PC-9 (cell line): ENCODE results near the gene DTX4. TPM values are rescaled to one million over a fixed set of nuclear protein-coding genes. Genes with fewer than 3 reads are reported as not detected.

ENCODE experiments used
- BruUV-seq: library from RNA; stranded (reverse); fragments of 400-500 nt; replicated peaks from 2 replicates; lab custom pipeline; 2021; lab: Mats Ljungman, UMichigan
- CTCF ChIA-PET: fragments of 300-600 bp; sonication (Branson Sonifier 250); formaldehyde crosslinking; loops from one replicate; lab custom pipeline; 2022; ENCODE audit warnings: antibody characterized with exemption; lab: Charles Lee
- POLR2A ChIA-PET: fragments of 300-600 bp; sonication (Branson Sonifier 250); formaldehyde crosslinking; loops from one replicate; lab custom pipeline; 2022; ENCODE audit warnings: antibody characterized with exemption; ENCODE audit not compliant: unreplicated experiment; lab: Charles Lee
- DNase-seq, 2 experiments: peaks; one replicate each; pipeline versions ENCODE4 v3.0.0 to v3.0.0-alpha.2; 2015 to 2022; ENCODE audit warnings: mixed read lengths in 1 of 2
- H2AFZ ChIP-seq: fragments of 200-600 bp; sonication (generic); 2 replicates; pipeline ENCODE4 v1.8.1; 2017; ENCODE audit warnings: antibody characterized with exemption
- H3F3A ChIP-seq: fragments of 200-600 bp; sonication (generic); 2 replicates; pipeline ENCODE4 v1.8.1; 2017; ENCODE audit warnings: antibody characterized with exemption, mild to moderate bottlenecking, low read depth; ENCODE audit not compliant: insufficient read depth
- H3K27ac ChIP-seq: fragments of 200-600 bp; sonication (generic); 2 replicates; pipeline ENCODE4 v1.6.1; 2016; ENCODE audit warnings: mixed run types
- H3K27me3 ChIP-seq: fragments of 200-600 bp; sonication (generic); 2 replicates; pipeline ENCODE4 v1.6.1; 2016; ENCODE audit warnings: low read depth, mixed run types; ENCODE audit not compliant: insufficient read depth
- H3K36me3 ChIP-seq: fragments of 200-600 bp; sonication (generic); 2 replicates; pipeline ENCODE4 v1.6.1; 2016; ENCODE audit warnings: low read depth, mixed run types
- H3K4me1 ChIP-seq: fragments of 200-600 bp; sonication (generic); replicated peaks from 2 replicates; pipeline ENCODE4 v1.6.1; 2016; ENCODE audit warnings: mixed run types; ENCODE audit not compliant: insufficient read depth
- H3K4me2 ChIP-seq: fragments of 200-600 bp; sonication (generic); 2 replicates; pipeline ENCODE4 v1.6.1; 2017; ENCODE audit warnings: mixed run types
- H3K4me3 ChIP-seq: fragments of 200-600 bp; sonication (generic); 2 replicates; pipeline ENCODE4 v1.6.1; 2016; ENCODE audit warnings: mixed run types
- H3K79me2 ChIP-seq: fragments of 200-600 bp; sonication (generic); 2 replicates; pipeline ENCODE4 v1.6.1; 2017; ENCODE audit warnings: low read depth, mixed run types
- H3K9me2 ChIP-seq: fragments of 200-600 bp; sonication (generic); 2 replicates; pipeline ENCODE4 v1.8.1; 2017; ENCODE audit warnings: mild to moderate bottlenecking; ENCODE audit not compliant: insufficient read depth
- H3K9me3 ChIP-seq: fragments of 200-600 bp; sonication (generic); 2 replicates; pipeline ENCODE4 v1.8.1; 2016; ENCODE audit warnings: low read depth; ENCODE audit not compliant: insufficient read depth
- H4K20me1 ChIP-seq: fragments of 200-600 bp; sonication (generic); 2 replicates; pipeline ENCODE4 v1.8.1; 2017; ENCODE audit not compliant: insufficient read depth
- CTCF ChIP-seq: fragments of 200-600 bp; sonication (generic); conservative IDR thresholded peaks from 2 replicates; pipeline ENCODE4 v1.6.1; 2017; ENCODE audit warnings: mixed run types, antibody characterized with exemption, mild to moderate bottlenecking, moderate library complexity
- EZH2 ChIP-seq: fragments of 200-600 bp; sonication (generic); IDR thresholded peaks from 2 replicates; pipeline ENCODE4 v1.8.0; 2017; ENCODE audit warnings: antibody characterized with exemption, low read depth
- intact Hi-C: fragments of 100-400 bp; cut with micrococcal nuclease; formaldehyde crosslinking; loops from one replicate; pipeline ENCODE4 v1.10.0; 2022; ENCODE audit not compliant: unreplicated experiment
- total RNA-seq: library from RNA; stranded (reverse); gene quantifications from 2 replicates; pipeline ENCODE4 v1.2.3, GENCODE V29; 2021

The DTX4 gene
- total RNA-seq, 1 experiment from 2014 or later: 34.5 TPM

- no TSS peak for BruUV-seq
- POLR2A ChIA-PET: interaction anchor here (0.6 kb wide), 1 partner anchor 23 kb away, joined by 4 read pairs; no protein-coding TSS in a partner anchor
- intact Hi-C loops: no loop called here
- H2AFZ ChIP-seq: no peak overlapping the region
- H3F3A ChIP-seq: no peaks in the 10 kb centered on the region
- H3K4me2 ChIP-seq: no peak overlapping the region
- no peaks in the 10 kb centered on the region for H3K9me2 ChIP-seq
- H3K4me3 ChIP-seq: no peak overlapping the region
- no peak for TF ChIP-seq CTCF
- no peak for TF ChIP-seq EZH2
- H3K36me3 ChIP-seq: peaks cover 88% of the 10 kb centered on the region
- no peaks in the 10 kb centered on the region for H3K4me1 ChIP-seq
- H3K79me2 ChIP-seq: no peaks in the 10 kb centered on the region
- CTCF ChIA-PET: interaction anchor here (0.6 kb wide), 1 partner anchor 8 kb away, joined by 4 read pairs; no protein-coding TSS in a partner anchor
- H3K9me3 ChIP-seq: no peaks in the 10 kb centered on the region
- no peaks in the 10 kb centered on the region for H3K27me3 ChIP-seq
- H3K27ac ChIP-seq: no peak overlapping the region
- H4K20me1 ChIP-seq: no peaks in the 10 kb centered on the region
- DNase-seq: no peak
These were observed 26.1 kb downstream of the DTX4 start for GRCh38 chr11:59197991-59198390.

GRCh38 chr11:59198726-59199125 lies 26.8 kb downstream of the DTX4 start:
- Histone ChIP-seq H3K4me2 (no peak overlapping the region), H3K27ac (no peak overlapping the region), H3F3A (no peaks in the 10 kb centered on the region), H3K4me1 (no peaks in the 10 kb centered on the region), H3K9me2 (no peaks in the 10 kb centered on the region), H3K36me3 (peaks cover 81% of the 10 kb centered on the region), H3K4me3 (no peak overlapping the region), H3K27me3 (no peaks in the 10 kb centered on the region), H4K20me1 (no peaks in the 10 kb centered on the region), H3K79me2 (no peaks in the 10 kb centered on the region), H3K9me3 (no peaks in the 10 kb centered on the region), H2AFZ (no peak overlapping the region)
- ChIA-PET CTCF (interaction anchor here (0.6 kb wide), 1 partner anchor 1291 kb away, joined by 3 read pairs; no protein-coding TSS in a partner anchor), POLR2A (no interaction called here)
- intact Hi-C loops: no loop called here
- no peak for DNase-seq
- no peak for TF ChIP-seq CTCF
- TF ChIP-seq EZH2: no peak
- BruUV-seq: no TSS peak

DNA sequence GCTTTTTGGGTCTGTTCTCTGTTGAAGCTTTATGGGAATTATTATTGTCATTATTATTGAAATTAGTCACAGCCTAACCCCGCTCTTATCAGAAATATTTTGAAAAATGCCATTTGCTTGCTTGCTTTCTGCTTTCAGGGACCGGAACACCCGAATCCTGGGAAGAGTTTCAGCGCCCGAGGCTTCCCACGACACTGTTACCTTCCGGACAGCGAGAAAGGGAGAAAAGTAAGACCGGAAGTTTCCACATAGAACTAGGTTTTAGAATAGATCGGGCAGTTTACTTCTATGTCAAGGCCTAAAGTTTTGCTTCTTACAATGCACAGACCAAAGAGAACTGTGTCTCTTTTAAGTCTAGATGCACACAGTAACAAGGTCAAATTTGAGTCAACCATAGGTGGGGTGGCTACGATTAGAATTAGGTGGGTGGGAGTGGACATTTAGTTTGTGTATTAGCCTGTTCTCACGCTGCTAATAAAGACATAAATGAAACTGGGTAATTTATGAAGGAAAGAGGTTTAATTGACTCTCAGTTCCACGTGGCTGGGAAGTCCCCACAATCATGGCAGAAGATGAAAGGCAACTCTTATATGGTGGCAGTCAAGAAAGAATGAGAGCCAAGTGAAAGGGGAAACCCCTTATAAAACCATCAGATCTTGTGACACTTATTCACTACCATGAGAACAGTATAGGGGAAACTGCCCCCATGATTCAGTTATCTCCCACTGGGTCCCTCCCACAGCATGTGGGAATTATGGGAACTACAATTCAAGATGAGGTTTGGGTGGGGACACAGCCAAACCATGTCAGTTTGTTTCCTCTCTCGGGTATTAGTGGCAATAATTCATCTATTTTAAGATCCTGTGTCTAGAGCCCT lies 27.9 kb downstream of the DTX4 start:
- TF ChIP-seq EZH2 (no peak), CTCF (no peak)

More for the DNA sequence above, 27.9 kb downstream of the DTX4 start:
- ChIA-PET CTCF (no interaction called here), POLR2A (no interaction called here)
- no peak overlapping the region for H2AFZ ChIP-seq
- H3K36me3 ChIP-seq: peaks cover 80% of the 10 kb centered on the region
- no peaks in the 10 kb centered on the region for H3K4me1 ChIP-seq
- H4K20me1 ChIP-seq: no peaks in the 10 kb centered on the region
- no peak overlapping the region for H3K4me3 ChIP-seq
- no peaks in the 10 kb centered on the region for H3K27me3 ChIP-seq
- no peaks in the 10 kb centered on the region; the same call in 1 of the 2 replicates for H3F3A ChIP-seq
- H3K4me2 ChIP-seq: no peak overlapping the region
- no TSS peak for BruUV-seq
- intact Hi-C loops: no loop called here
- H3K27ac ChIP-seq: no peak overlapping the region
- H3K9me3 ChIP-seq: no peaks in the 10 kb centered on the region
- no peaks in the 10 kb centered on the region for H3K9me2 ChIP-seq
- DNase-seq: no peak
- H3K79me2 ChIP-seq: no peaks in the 10 kb centered on the region
